ENCODE data around the gene SLC25A13.

GRCh38 chr7:96332325-96332724 is 10.4 kb upstream of the SLC25A13 start:
- TF ChIP-seq CTCF (IDR thresholded peaks at IDR 0.05; ENCODE audit: low read length) (no peak), EZH2 (optimal IDR thresholded peaks at IDR 0.05; ENCODE audit: low read depth, low read length) (no peak)

Measured in MM.1S (cell line).